Stimulated activated CD8-positive, alpha-beta memory T cell treated with anti-CD3 and anti-CD28 coated beads, Interleukin-12 subunit alpha, Interleukin-12 subunit beta, amount 100 ng/mL, for 24 hours (primary cell): ENCODE data around the gene SPATA6L.

ENCODE experiments used
- DNase-seq: peaks from one replicate; pipeline ENCODE4 v3.0.0-alpha.2; 2020; ENCODE audit errors: extremely low read depth

Gene SPATA6L

GRCh38 chr9:4666042-4666699 is at the start of gene SPATA6L:
SPATA6L (minus strand) TSS chr9:4666480; CDS start chr9:4666250, 230 bp downstream.
- DNase-seq: no peak

GRCh38 chr9:4714266-4715016 is 48.2 kb upstream of the SPATA6L start:
- no peak for DNase-seq

GRCh38 chr9:4713849-4714248 is 47.6 kb upstream of the SPATA6L start:
- no peak for DNase-seq

- no peak for DNase-seq
These were observed 43.1 kb upstream of the SPATA6L start for GRCh38 chr9:4709380-4709779.

GRCh38 chr9:4706971-4707622 is 40.8 kb upstream of the SPATA6L start:
- no peak for DNase-seq

GRCh38 chr9:4706021-4706420 is 39.7 kb upstream of the SPATA6L start:
- no peak for DNase-seq

GRCh38 chr9:4704129-4704528 is 37.8 kb upstream of the SPATA6L start:
- DNase-seq: no peak

GRCh38 chr9:4701526-4701925 is 35.2 kb upstream of the SPATA6L start:
- DNase-seq: no peak

GRCh38 chr9:4700932-4701331 is 34.7 kb upstream of the SPATA6L start:
- no peak for DNase-seq

- DNase-seq: no peak
These were observed 33.8 kb upstream of the SPATA6L start for GRCh38 chr9:4700091-4700490.

GRCh38 chr9:4691795-4692194 is 25.5 kb upstream of the SPATA6L start:
- no peak for DNase-seq

GRCh38 chr9:4690144-4690543 is 23.9 kb upstream of the SPATA6L start:
- no peak for DNase-seq

GRCh38 chr9:4689687-4690104 is 23.4 kb upstream of the SPATA6L start:
- DNase-seq: no peak

- no peak for DNase-seq
These were observed 22.7 kb upstream of the SPATA6L start for GRCh38 chr9:4689021-4689420.

- DNase-seq: no peak
These were observed 20.3 kb upstream of the SPATA6L start for GRCh38 chr9:4686584-4686983.

GRCh38 chr9:4686112-4686511 is 19.8 kb upstream of the SPATA6L start:
- DNase-seq: no peak

GRCh38 chr9:4684820-4685219 is 18.5 kb upstream of the SPATA6L start:
- DNase-seq: no peak

- no peak for DNase-seq
These were observed 14.5 kb upstream of the SPATA6L start for GRCh38 chr9:4680750-4681149.

GRCh38 chr9:4680173-4680525 is 13.9 kb upstream of the SPATA6L start:
- no peak for DNase-seq

GRCh38 chr9:4679268-4680172 is 13.2 kb upstream of the SPATA6L start, which contains the start of gene CDC37L1:
CDC37L1 (plus strand) TSS chr9:4679569; CDS start chr9:4679768, 199 bp downstream.
- DNase-seq: peak; percentile 97

- DNase-seq: no peak
These were observed 12.5 kb upstream of the SPATA6L start for GRCh38 chr9:4678679-4679267.
